Pancreas (tissue), 10 donors: Measurements from ENCODE around the gene URB2. TPM values are rescaled to one million over a fixed set of nuclear protein-coding genes. Genes with fewer than 3 reads are reported as not detected.

Source experiments
- ATAC-seq, 4 donors: fragments of 200-7000 bp; cut with Tn5 transposase; one replicate each; pipeline versions ENCODE4 v1.8.0 to v1.9.1; 2020; ENCODE audit warnings: mild to moderate bottlenecking in 4 of 4, moderate library complexity in 4 of 4
- DNase-seq, 6 donors: peaks; one replicate each; pipeline ENCODE4 v3.0.0-alpha.2; 2020
- FAIRE-seq: peaks from 2 replicates; lab custom pipeline; 2012; peaks lifted over from hg19 to GRCh38; lab: Jason Lieb, UNC
- H3K27ac ChIP-seq, 4 donors: fragments of 200-600 bp; sonication (generic); 1 replicate in 3 of 4; 2 replicates in 1 of 4; pipeline versions ENCODE4 v1.5.0 to v1.8.0; 2020
- H3K27me3 ChIP-seq, 4 donors: fragments of 200-600 bp; one replicate each; pipeline ENCODE4 v1.8.0; 2021
- H3K36me3 ChIP-seq, 3 donors: fragments of 200-600 bp; sonication (generic) in 1 of 3; one replicate each; pipeline versions ENCODE4 v1.5.0 to v1.8.0; 2020 to 2021
- H3K4me1 ChIP-seq, 3 donors: fragments of 200-600 bp; one replicate each; pipeline ENCODE4 v1.8.0; 2021
- H3K4me3 ChIP-seq, 4 donors: fragments of 200-600 bp; sonication (generic) in 2 of 4; one replicate each; pipeline versions ENCODE4 v1.5.0 to v1.8.0; 2020 to 2021
- H3K9me3 ChIP-seq, 4 donors: fragments of 200-600 bp; one replicate each; pipeline ENCODE4 v1.8.0; 2021
- CTCF ChIP-seq, 4 donors: fragments of 200-600 bp; sonication (generic) in 3 of 4; IDR thresholded peaks; one replicate each; pipeline versions ENCODE4 v1.5.0 to v1.8.0; 2021; ENCODE audit warnings: antibody characterized with exemption in 4 of 4
- WGBS, 2 donors: extraction: QIAGEN DNeasy Blood & Tissue Kit; methylation state at CpG; one replicate each; pipeline ENCODE4 v1.1.7; 2013; 5-methylcytosine and 5-hydroxymethylcytosine counted together
- intact Hi-C, 3 donors: fragments of 100-400 bp; cut with DNase I; formaldehyde crosslinking; loops; one replicate each; pipeline versions ENCODE4 v1.11.1 to v1.14.2; 2022
- polyA plus RNA-seq, 2 donors: library from polyadenylated mRNA; stranded (reverse); fragments of 200-250 nt; gene quantifications; one replicate each; pipeline ENCODE4 v1.2.3, GENCODE V29; 2013
- total RNA-seq, 6 donors: library from RNA; stranded (reverse); fragmentation: NEBNext Ultra II Directional in 4 of 6; extraction: Animal tissue kit (Norgen Biotek cat#: 25700) in 4 of 6; gene quantifications; one replicate each; pipeline versions ENCODE4 v1.2.1 to v1.2.4, GENCODE V29; 2021 to 2023
- donor health status: healthy with polysubstance abuse.
- donor health status: DM: no; HTN: no; CAD: no; lungs with moderate emphysema.
- donor health status: DM: no; HTN: no; CAD: no.
- donor health status: control.
- donor health status: control.
- donor health status: Bipolar disorder and iron deficiency.
- donor health status: DM: yes; HTN: yes; CAD: no.
- donor health status: DM: no; HTN: no; CAD: no.
- donor health status: DM: no; HTN: no; CAD: no.
- donor health status: DM: yes; HTN: yes; CAD: no.

Gene URB2
- total and polyA plus RNA-seq, 8 donors = 2.0 to 4.7 (median 3.0) TPM

- Histone ChIP-seq H3K9me3 (no peaks in the 10 kb centered on the region), H3K4me1 (no peaks in the 10 kb centered on the region), H3K36me3 (peaks cover 4 to 37% (median 5%) of the 10 kb centered on the region in 3 donors), H3K27ac (no peak overlapping the region), H3K4me3 (no peak overlapping the region), H3K27me3 (no peaks in the 10 kb centered on the region)
- ATAC-seq = no peak
- TF ChIP-seq CTCF (IDR thresholded peaks at IDR 0.05) = no peak
- 95% methylated on average over 4 of the region's 4 CpGs for WGBS, 2 donors
- no peak for FAIRE-seq
- no peak for DNase-seq
- intact Hi-C loops = no loop called here
These were observed 22.4 kb downstream of the URB2 start for GRCh38 chr1:229648406-229648805.

- Histone ChIP-seq H3K4me1 (no peaks in the 10 kb centered on the region), H3K27ac (no peak overlapping the region), H3K36me3 (peaks cover 4 to 37% (median 5%) of the 10 kb centered on the region in 3 donors), H3K9me3 (no peaks in the 10 kb centered on the region), H3K27me3 (no peaks in the 10 kb centered on the region), H3K4me3 (no peak overlapping the region)
- no peak for FAIRE-seq
- WGBS, 2 donors = 88 to 93% methylated on average over 4 of the region's 4 CpGs
- intact Hi-C loops = loop anchor here in 1 of 3 donors (10.0 kb wide), 1 partner anchor 665 kb away; no protein-coding TSS in a partner anchor
- no peak for DNase-seq
- no peak for TF ChIP-seq CTCF (IDR thresholded peaks at IDR 0.05)
- ATAC-seq = no peak
These were observed 24.0 kb downstream of the URB2 start for GRCh38 chr1:229650045-229650444.

- no peak for FAIRE-seq
- no peak for TF ChIP-seq CTCF (IDR thresholded peaks at IDR 0.05)
- ATAC-seq = no peak
- Histone ChIP-seq H3K9me3 (no peaks in the 10 kb centered on the region), H3K4me1 (no peaks in the 10 kb centered on the region), H3K4me3 (no peak overlapping the region), H3K27ac (no peak overlapping the region), H3K36me3 (peaks cover 4 to 26% (median 5%) of the 10 kb centered on the region in 3 donors), H3K27me3 (no peaks in the 10 kb centered on the region)
- no peak for DNase-seq
- 95 to 96% methylated on average over 3 of the region's 3 CpGs for WGBS, 2 donors
- intact Hi-C loops = loop anchor here in 1 of 3 donors (10.0 kb wide), 1 partner anchor 663 kb away; no protein-coding TSS in a partner anchor
These were observed 25.5 kb downstream of the URB2 start for GRCh38 chr1:229651546-229651945.

GRCh38 chr1:229653420-229653819 is 27.4 kb downstream of the URB2 start:
- ATAC-seq (no peak), DNase-seq (no peak), FAIRE-seq (no peak)
- H3K27ac ChIP-seq = no peak overlapping the region
- WGBS, 2 donors = 84 to 90% methylated on average over 1 of the region's 1 CpG
- H3K36me3 ChIP-seq = peaks cover 0 to 15% (median 1%) of the 10 kb centered on the region in 3 donors
- TF ChIP-seq CTCF (IDR thresholded peaks at IDR 0.05) = no peak
- H3K9me3 ChIP-seq = no peaks in the 10 kb centered on the region
- H3K27me3 ChIP-seq = no peaks in the 10 kb centered on the region
- H3K4me1 ChIP-seq = no peaks in the 10 kb centered on the region
- intact Hi-C loops = loop anchor here in 1 of 3 donors (10.0 kb wide), 1 partner anchor 661 kb away; no protein-coding TSS in a partner anchor
- H3K4me3 ChIP-seq = no peak overlapping the region

GRCh38 chr1:229655781-229656180 is 29.7 kb downstream of the URB2 start:
- ATAC-seq (no peak), FAIRE-seq (no peak), DNase-seq (no peak)
- no peak for TF ChIP-seq CTCF (IDR thresholded peaks at IDR 0.05)
- Histone ChIP-seq H3K36me3 (peaks cover 0 to 6% (median 3%) of the 10 kb centered on the region in 3 donors), H3K27ac (no peak overlapping the region), H3K9me3 (no peaks in the 10 kb centered on the region), H3K4me1 (no peaks in the 10 kb centered on the region), H3K27me3 (no peaks in the 10 kb centered on the region), H3K4me3 (no peak overlapping the region)
- intact Hi-C loops = loop anchor here in 1 of 3 donors (10.0 kb wide), 1 partner anchor 659 kb away; no protein-coding TSS in a partner anchor
- WGBS, 2 donors = 83 to 90% methylated on average over 5 of the region's 5 CpGs
